Endometrial microvascular endothelial cells (primary cell): ENCODE data around the gene CCNB2. TPM values are rescaled to one million over a fixed set of nuclear protein-coding genes. Genes with fewer than 3 reads are reported as not detected.
"Not testable (repeated sequence)": the region's sequence is repeated elsewhere in the genome, so short reads cannot be mapped to it uniquely, and the experiment has no call there.

Source experiments
- in situ Hi-C: cut with HindIII; loops from 2 replicates; pipeline ENCODE4 v1.10.0; 2017; ENCODE audit warnings: low sequenced_read_pairs, low pct_unique_long_range_greater_than_20kb; ENCODE audit errors: inconsistent ontology term
- total RNA-seq: library from RNA; depleted of rRNA; stranded (reverse); fragments of >200 nt; gene quantifications from one replicate; pipeline ENCODE4 v1.2.3, GENCODE V29; 2015; ENCODE audit errors: inconsistent ontology term

CCNB2 gene
- total RNA-seq, 1 donor from 2014 or later = 101 TPM

DNA sequence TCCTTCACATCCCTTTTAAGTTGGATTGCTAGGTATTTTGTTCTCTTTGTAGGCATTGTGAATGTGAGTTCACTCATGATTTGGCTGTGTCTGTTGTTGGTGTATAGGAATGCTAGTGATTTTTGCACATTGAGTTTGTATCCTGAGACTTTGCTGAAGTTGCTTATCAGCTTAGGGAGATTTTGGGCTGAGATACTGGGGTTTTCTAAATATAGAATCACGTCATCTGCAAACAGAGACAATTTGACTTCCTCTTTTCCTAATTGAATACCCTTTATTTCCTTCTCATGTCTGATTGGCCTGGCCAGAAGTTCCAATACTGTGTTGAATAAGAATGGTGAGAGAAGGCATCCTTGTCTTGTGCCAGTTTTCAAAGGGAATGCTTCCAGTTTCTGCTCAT, 22.3 kb downstream of the CCNB2 start:
- in situ Hi-C loops = not testable (repeated sequence)

DNA sequence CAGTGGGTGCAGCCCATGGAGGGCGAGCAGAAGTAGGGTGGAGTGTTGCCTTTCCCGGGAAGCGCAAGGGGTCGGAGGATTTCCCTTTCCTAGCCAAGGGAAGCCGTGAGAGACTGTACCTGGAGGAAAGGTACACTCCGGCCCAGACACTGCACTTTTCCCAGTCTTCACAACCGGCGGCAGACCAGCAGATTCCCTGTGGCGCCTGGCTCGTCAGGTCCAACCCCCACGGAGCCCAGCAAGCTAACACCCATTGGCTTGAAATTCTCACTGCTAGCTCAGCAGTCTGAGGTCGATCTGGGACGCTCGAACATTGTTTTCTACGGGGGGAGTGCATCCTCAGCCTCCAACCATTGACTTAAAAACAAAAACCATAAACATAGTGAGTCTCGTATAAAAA, 26.5 kb downstream of the CCNB2 start:
- in situ Hi-C loops = no loop called here

DNA sequence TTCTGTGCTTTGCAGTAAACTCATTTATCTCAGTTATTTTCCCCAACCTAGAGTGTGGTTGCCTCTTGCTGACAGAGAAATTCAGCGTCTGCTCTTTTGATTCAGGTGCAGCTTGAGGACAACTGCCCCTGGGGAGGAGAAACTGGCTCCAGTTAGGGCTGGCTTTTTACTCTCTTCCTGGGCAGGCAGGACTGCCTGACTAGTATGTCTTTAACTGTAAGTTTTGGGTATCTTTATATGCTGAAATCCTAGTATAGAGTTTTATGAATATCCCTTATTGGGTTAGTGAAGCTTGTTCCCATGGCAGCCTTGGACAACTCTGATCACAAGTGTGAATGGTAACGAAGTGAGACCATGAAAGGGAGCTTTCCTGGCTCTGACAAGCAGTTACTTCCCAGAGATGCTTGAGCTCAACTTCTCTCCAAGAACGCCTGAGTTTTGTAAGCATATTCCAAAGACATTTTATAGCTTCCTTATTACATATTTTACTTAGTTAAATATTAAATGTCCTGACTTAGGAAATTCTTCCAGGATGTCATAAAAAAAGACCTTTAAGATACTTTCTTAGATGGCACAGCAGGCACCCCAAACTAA, 27.1 kb downstream of the CCNB2 start:
- in situ Hi-C loops = no loop called here

DNA sequence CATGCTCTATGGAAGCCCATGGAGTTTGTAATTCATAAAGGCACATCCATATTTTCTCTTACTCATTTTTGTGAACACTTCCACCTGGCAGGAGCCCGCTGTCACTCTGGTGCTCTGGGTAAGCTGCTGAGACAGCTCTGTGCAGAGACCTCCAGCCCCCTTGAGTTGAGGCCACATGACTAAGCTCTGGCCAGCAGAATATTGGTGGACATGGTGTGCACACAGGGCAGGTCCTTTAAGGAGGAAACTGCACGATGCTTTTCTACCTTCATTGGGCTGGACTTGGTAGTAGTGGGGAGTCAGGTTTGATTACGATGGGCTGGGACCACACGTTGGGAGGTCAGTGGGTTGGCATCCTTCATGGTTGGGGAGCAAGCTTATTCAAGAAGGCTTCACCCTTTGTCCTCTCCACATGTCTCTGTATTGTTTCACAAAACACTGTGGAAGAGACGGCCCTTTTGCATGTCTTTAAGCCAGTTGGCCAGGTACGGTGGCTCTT, 29.0 kb downstream of the CCNB2 start:
- in situ Hi-C loops = no loop called here

DNA sequence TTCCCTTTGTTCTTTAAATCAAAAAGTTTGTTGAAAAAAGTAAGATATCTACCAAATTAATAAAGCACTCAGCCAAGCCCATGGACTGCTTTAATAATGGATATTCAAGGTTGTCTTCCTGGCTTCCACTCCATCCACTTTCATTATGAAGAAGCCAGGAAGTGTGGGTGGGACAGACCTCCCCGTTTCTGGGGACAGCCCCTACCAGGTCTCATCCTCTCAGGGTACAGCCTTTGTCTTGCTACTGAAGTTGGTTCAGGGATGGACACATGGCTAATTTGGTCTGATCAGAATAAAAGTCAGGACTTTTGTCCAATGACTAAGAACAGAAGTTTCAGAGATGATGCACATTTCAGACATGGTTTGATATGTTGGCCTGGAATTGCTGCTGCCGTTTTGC, 32.6 kb downstream of the CCNB2 start:
- in situ Hi-C loops = no loop called here

DNA sequence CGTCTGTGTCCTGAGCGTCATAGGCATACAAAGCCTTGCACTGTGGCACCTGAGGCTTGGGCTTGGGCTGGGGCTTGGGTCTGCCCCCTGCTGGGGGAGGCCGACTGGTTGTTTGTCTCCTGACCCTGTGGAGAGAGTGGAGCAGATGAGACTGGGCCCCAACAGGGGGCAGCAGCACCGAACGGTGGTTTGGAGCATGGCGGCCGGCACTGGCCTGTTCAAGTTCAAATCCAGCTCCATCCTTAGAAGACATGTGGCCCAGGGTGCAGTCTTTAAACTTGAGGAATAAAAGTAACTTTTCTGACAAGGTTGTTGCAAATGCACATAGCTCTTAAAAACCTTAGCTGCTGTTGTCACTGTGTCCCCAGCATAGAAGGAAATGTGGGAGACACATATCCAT, 33.3 kb downstream of the CCNB2 start:
- in situ Hi-C loops = no loop called here

DNA sequence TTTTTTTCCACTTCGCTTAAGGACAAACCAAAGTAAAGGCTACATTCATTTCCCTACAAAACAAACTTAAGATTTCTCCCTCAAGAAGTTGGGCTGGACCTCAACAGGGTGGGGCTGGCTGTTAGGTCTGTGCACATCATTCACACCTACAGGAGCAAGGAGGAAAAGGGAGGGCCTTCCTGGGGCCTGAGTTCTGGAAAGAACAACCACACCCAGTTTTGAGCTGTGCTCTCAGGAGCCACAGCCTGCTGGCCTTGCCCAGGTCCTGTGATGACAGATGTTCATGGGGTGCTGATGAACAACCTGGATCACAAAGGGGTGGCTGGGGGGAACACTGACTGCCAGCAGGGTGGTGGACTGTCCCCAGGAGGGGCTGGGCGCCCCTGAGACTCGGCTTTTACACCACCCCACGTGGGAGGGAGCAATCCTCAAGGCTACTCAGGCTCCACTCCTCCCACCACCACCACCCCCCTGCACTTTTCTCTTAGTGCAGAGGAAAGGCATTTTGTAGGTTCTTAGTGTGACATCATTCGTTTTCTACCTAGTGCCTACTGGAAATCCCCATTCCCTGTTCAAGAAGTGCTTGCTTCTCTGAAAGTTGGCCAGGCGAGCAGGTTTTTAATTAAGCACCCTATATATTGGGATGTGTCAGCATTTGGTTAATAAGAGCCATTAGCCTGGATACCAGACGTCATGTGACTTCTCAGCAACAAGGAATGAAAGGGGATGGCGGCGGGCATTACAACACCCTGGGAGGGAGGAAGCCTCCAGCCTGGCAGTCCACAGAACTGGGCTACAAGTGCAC, 35.7 kb downstream of the CCNB2 start:
- in situ Hi-C loops = no loop called here

DNA sequence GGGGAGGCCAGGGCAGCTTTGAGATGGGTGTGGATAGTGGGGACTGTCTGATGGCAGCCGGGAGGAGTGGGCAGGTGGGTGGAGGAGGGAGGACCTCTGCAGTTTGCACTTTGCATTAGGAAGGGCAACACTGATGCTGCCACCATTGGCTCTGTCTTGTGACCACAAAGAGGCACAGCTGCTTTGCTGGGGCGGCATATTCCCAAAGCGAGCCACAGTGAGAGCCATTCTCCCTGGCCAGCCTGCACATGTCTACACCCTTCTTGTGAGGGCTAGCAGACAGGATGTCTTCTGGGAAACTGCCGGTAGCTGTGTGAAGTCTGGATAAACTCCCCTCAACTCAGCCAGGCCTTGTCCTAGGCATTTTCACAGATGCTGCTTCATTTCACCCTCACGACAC, 38.3 kb downstream of the CCNB2 start:
- in situ Hi-C loops = no loop called here

DNA sequence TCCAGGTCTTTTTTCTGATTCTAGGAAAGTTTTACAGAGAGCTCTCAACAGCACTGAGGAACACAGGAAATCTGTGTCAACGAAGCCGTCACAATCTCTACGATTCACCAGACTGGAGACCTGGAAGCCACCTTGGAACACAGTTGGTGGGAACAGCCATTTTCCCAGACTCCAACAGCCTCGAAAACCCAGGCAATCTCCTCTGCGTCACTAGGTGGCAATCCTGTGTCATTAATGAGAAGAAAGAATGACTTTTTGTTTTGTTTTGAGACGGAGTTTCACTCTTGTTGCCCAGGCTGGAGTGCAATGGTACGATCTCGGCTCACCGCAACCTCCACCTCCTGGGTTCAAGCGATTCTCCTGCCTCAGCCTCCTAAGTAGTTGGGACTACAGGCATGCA, 39.6 kb downstream of the CCNB2 start:
- in situ Hi-C loops = not testable (repeated sequence)

DNA sequence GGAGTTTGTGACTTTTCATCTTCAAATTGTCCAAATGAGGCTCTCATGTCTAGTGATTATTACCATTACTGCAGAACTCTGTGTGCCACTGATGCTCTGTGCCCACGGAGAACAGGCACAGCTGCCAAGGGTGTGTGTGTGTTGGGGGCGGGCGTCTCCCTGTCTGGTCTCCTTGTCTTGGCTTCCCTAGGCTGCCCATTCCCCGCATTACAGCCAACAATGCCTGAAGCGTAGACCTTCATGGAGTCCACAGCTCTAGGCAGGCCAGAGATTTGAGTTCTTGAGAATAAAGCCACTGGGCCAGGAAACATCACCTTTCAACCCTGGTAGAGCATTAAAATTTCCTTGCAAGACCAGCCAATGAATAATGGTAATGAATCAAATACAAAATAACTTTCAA, 42.7 kb downstream of the CCNB2 start:
- in situ Hi-C loops = no loop called here

DNA sequence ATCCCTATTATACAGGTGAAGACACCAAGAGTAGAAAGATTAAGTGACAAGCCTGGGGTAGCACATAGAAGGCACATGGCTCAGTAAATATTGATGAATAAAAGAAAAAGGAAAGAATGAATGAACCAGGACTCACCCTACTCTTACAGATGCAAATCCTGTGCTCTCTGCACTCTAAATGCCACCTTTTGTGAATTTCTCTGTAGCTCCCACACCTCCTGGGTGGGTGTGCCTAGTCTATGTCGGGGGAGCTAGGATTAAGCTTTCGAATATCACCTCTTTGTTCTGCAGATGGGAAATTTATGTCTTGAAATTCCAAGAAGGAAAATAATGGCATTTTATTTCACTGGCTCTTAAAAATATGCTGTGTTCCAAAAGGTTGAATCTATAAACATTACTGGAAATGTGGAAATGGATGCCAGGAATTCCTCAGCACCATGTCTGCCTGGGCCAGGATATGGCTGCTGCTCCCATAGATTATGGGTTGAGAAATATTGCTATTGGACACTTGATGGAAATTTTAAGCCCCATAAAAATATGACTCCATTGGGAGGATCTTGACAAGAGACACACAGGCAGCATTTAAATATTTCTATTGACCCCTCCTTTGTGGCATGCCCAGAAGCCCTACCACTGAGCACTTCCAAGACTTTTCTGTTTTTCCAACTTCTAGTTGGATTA, 43.3 kb downstream of the CCNB2 start:
- in situ Hi-C loops = no loop called here

DNA sequence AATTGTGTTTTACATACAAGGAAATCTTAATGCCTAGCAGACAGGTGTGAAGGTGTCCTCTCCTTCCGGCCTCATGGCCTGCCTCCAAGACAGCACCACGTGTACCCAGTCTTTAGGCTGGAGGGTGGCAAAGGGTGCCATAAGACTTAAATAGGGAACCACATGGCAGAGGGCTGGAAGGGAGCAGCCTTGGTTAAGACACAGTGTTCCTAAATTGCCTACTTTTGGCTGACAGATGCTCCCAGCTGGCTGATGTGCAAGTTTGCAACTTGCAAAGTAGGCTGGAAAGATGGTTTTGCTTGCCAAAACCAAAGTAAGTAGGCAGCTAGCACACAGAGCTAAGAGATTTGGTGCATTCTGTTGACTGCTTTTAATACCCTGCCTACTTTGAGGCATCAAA, 45.2 kb downstream of the CCNB2 start:
- in situ Hi-C loops = no loop called here

DNA sequence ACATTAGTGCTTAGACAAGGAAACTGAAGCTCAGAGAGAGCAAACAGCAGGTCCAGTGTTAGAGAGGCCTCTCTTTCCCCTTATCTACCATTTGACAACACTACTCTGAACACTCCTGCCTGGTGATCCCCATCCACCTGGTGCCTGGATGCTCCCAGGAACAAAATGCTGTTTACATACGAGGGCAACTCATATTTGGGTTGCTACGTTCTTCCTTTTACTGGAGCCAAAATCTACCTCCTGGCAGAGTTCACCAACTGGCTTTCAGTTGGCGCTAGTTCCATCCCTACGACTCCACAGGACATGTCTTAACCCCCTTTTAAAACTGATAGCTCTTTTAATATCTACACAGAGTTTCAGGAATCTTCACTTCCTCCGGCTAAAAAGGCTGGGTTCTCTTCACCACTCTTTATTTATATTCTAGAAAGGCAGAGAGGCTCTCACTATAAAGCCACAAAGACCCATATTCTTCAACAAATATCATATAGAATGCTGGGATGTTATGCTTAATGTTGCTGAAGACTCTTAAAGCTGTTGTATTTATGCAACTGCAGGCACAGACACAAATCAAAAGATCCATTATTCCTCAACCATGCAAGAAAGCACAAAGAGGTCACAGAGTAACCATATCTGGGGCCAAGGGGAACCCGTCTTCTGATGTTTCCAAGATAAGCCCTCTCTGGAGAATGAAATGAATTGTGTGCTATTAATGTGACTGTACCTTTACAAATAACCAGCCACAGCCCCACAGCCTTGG, 47.9 kb downstream of the CCNB2 start:
- in situ Hi-C loops = no loop called here

DNA sequence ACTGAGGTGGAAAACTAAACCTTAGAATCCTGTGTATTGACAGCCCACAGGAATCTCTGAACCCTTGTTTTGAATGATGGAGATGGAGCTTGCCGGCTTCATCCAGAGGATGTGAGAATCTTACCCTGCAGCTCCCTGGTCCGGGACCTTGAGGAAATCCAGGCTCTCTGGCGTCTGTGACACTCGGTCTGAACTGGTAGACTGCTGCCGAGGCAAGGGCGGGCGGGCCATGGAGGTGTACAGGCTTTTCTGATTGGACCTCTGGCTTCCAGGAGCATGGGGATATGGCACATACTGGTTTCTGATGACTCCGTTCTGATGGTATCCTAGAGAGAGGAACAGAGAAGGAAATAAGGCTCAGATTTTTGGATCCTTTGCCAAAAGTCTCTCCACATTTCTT, 48.5 kb downstream of the CCNB2 start:
- in situ Hi-C loops = no loop called here

DNA sequence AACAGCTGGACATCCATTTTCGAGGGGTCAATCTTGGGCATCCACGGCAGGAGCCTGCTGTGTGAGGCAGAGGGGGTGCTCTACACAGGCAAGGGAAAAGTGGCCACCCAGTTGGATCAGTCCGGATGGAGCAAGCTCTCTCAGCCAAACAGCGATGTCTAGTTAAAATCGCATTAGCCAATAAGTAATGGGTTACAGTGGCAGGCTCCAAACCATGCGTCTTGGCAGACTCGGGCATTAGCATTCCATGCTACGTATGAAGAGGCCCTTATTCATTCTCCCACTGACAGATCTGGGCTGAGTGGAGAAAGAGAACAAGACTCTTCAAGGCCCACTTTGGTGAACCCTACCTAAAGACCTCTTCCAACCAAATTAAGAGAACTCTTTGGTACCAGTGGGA, 49.3 kb downstream of the CCNB2 start:
- in situ Hi-C loops = no loop called here

DNA sequence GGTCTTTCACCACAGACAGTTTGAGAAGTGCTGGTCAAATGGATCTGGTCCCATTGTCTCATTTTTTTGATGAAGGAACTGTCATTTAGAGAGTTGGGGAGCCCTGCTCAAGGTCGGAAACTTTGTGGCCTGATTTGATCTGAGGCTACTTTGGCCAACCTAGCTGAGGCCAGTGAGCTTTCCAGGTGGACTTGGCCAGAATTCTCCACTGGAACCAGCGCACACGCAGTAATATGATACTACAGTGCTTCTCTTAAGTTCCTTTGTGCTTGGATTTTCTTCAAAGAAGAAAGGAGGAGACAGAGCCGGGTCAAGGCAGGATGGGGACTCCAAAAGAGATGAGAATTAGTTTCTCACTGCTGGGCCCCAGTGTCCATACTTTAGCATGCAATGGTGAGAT, 50.5 kb downstream of the CCNB2 start:
- in situ Hi-C loops = no loop called here

DNA sequence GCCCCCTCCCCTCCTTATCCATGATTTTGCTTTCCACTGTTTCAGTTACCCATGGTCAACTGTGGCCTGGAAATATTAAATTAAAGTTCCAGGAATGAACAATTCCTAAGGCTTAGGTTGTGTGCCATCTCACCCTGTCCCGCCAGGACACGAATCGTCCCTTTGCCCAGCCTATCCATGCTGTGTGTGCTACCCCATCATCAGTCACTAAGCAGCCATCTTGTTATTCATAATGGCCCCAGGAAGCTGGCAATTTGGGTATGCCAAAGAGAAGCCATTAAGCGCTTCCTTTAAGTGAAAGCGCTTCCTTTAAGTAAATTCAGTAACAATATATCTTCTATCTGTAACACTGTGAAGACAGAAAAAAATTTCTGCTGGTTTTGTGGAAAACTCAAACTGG, 52.5 kb downstream of the CCNB2 start:
- in situ Hi-C loops = no loop called here

DNA sequence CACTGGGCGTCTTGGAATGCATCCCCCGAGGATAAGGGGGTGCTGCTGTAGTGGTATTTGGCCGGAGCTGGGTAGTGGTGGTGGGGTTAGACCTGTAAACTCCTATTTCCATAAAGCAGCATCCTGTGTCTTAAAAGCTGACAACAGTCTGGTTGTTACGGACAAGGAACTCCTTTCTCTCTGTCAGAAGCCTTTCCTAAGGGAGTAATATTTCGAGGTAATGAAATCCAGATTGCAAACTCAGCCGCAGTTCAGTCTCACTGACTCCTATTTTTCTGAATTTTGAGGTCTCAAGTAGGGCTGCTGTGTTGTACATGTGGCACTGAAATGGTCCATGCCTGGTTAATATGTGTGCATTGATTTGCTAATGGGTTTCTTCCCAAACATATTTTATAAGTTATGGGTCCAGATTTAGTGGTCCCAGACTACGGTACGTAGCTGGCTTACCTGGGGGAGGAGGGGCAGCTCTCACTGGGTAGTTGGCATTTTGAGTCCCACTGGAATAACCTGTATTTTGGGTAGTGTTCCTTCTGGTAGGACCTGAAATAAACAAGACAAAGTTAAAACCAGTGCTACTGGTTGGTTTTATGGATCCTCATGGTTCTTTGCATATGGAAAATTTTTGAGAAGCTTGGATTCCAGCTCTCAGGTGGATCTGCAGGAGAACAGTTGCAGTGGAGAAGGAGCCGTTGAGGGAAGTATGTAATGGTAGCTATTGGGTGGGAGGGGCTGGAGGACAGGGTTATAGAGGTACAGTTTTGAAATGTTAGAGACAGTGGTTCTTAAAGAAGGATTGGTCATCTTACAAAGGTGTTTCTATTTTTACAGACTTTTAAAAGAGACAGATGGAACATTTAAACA, 53.1 kb downstream of the CCNB2 start:
- in situ Hi-C loops = no loop called here

DNA sequence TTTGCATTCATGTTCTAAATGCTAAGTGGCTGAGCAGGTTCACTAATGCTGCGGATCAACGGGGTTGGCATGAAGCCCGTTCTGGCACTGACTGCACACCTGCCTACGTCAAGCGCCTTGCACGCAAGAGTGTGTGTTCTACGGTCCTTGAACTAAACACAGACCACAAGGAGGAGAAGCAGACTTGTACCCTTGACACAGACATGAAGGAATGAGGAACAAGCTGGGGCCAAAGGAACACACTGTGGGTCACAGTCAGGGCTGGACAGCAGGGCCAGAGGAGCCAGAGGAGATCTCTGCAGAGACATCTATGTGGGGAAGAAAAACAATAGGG, 53.7 kb downstream of the CCNB2 start:
- in situ Hi-C loops = no loop called here
